Psoas muscle (tissue), 8 donors: ENCODE measurements around the gene AGTRAP. TPM values are rescaled to one million over a fixed set of nuclear protein-coding genes. Genes with fewer than 3 reads are reported as not detected.

Source experiments
- ATAC-seq, 4 donors: fragments of 200-7000 bp; cut with Tn5 transposase; one replicate each; pipeline ENCODE4 v1.9.1; 2020; ENCODE audit warnings: moderate library complexity in 3 of 4, mild to moderate bottlenecking in 2 of 4
- DNase-seq, 2 donors: peaks; one replicate each; pipeline ENCODE4 v3.0.0-alpha.2; 2020
- H3K27ac ChIP-seq: fragments of 200-600 bp; one replicate; pipeline ENCODE4 v1.8.0; 2022
- H3K27me3 ChIP-seq, 3 donors: fragments of 200-600 bp in 1 of 3; one replicate each; pipeline versions ENCODE4 v1.6.1 to v1.8.0; 2013 to 2022; ENCODE audit warnings: low read length in 2 of 3, mild to moderate bottlenecking in 2 of 3, moderate library complexity in 1 of 3; ENCODE audit not compliant: insufficient read depth in 3 of 3
- H3K36me3 ChIP-seq, 2 donors: fragments of 200-600 bp in 1 of 2; one replicate each; pipeline versions ENCODE4 v1.6.1 to v1.8.0; 2013 to 2022; ENCODE audit warnings: low read depth in 1 of 2, mild to moderate bottlenecking in 1 of 2, moderate library complexity in 1 of 2; ENCODE audit not compliant: insufficient read depth in 1 of 2
- H3K4me1 ChIP-seq: fragments of 200-600 bp; one replicate; pipeline ENCODE4 v1.8.0; 2022
- H3K4me3 ChIP-seq: fragments of 200-600 bp; one replicate; pipeline ENCODE4 v1.8.0; 2022; ENCODE audit warnings: mild to moderate bottlenecking
- H3K9me3 ChIP-seq: fragments of 200-600 bp; one replicate; pipeline ENCODE4 v1.8.0; 2022
- CTCF ChIP-seq: fragments of 200-600 bp; IDR thresholded peaks from one replicate; pipeline ENCODE4 v1.8.0; 2022; ENCODE audit warnings: antibody characterized with exemption
- WGBS, 3 donors: extraction: QIAGEN DNeasy Blood & Tissue Kit; methylation state at CpG; one replicate each; pipeline versions ENCODE4 v1.1.6 to v1.1.7; 2013; 5-methylcytosine and 5-hydroxymethylcytosine counted together
- intact Hi-C, 2 donors: fragments of 100-400 bp; cut with DNase I; formaldehyde crosslinking; loops; one replicate each; pipeline versions ENCODE4 v1.11.0 to v1.14.2; 2022
- polyA plus RNA-seq, 3 donors: library from polyadenylated mRNA; stranded (reverse); fragments of 200-250 nt; gene quantifications; one replicate each; pipeline ENCODE4 v1.2.3, GENCODE V29; 2013
- total RNA-seq, 4 donors: library from RNA; stranded (reverse); fragmentation: NEBNext Ultra II Directional in 2 of 4; extraction: Animal tissue kit (Norgen Biotek cat#: 25700) in 2 of 4; gene quantifications; one replicate each; pipeline versions ENCODE4 v1.2.1 to v1.2.4, GENCODE V29; 2021 to 2023
- donor health status: healthy with polysubstance abuse.
- donor health status: DM: no; HTN: no; CAD: no; lungs with moderate emphysema.
- donor health status: Bipolar disorder and iron deficiency.
- donor health status: healthy.
- donor health status: DM: yes; HTN: yes; CAD: no.
- donor health status: DM: no; HTN: no; CAD: no.
- donor health status: DM: no; HTN: no; CAD: no.
- donor health status: DM: yes; HTN: yes; CAD: no.

AGTRAP gene
- total and polyA plus RNA-seq, 7 donors: 28.5 to 179 (median 43.2) TPM

GRCh38 chr1:11735531-11735853 lies 444 bp upstream of the AGTRAP start:
- no peak for DNase-seq
- Histone ChIP-seq H3K36me3 (no peaks in the 10 kb centered on the region), H3K9me3 (no peaks in the 10 kb centered on the region), H3K4me3 (peak overlapping the region; percentile 72), H3K4me1 (peaks cover 17% of the 10 kb centered on the region), H3K27me3 (no peaks in the 10 kb centered on the region), H3K27ac (peak overlapping the region; percentile 87)
- WGBS, 3 donors: 29 to 33% (median 31%) methylated on average over 4 of the region's 4 CpGs
- intact Hi-C loops: loop anchor here in 1 of 2 donors (5.0 to 10.0 kb wide), 2 partner anchors 52 to 461 kb away; partner anchors contain the start of gene UBIAD1
- TF ChIP-seq CTCF: no peak
- no peak for ATAC-seq

- 9 to 11% (median 9%) methylated on average over 15 of the region's 15 CpGs for WGBS, 3 donors
- Histone ChIP-seq H3K27me3 (no peaks in the 10 kb centered on the region), H3K27ac (peak overlapping the region; percentile 87), H3K9me3 (no peaks in the 10 kb centered on the region), H3K4me3 (peak overlapping the region; percentile 72), H3K4me1 (peaks cover 17% of the 10 kb centered on the region), H3K36me3 (no peaks in the 10 kb centered on the region)
- ATAC-seq (peak; percentile 71 to 79 (median 77)), DNase-seq (peak; percentile 84)
- no peak for TF ChIP-seq CTCF
- intact Hi-C loops: loop anchor here in 1 of 2 donors (5.0 to 10.0 kb wide), 2 partner anchors 50 to 462 kb away; partner anchors contain the start of gene UBIAD1
Observed at GRCh38 chr1:11736746-11737639, 1.1 kb downstream of the AGTRAP start.

GRCh38 chr1:11738096-11738495 lies 2.2 kb downstream of the AGTRAP start:
- WGBS, 3 donors: 65 to 77% (median 76%) methylated on average over 2 of the region's 2 CpGs

GRCh38 chr1:11738783-11739182 lies 2.8 kb downstream of the AGTRAP start:
- intact Hi-C loops: loop anchor here in 1 of 2 donors (5.0 to 10.0 kb wide), 2 partner anchors 49 to 464 kb away; partner anchors contain the start of gene UBIAD1
- H3K4me1 ChIP-seq: peaks cover 17% of the 10 kb centered on the region

More at GRCh38 chr1:11738096-11738495, 2.2 kb downstream of the AGTRAP start:
- Histone ChIP-seq H3K36me3 (no peaks in the 10 kb centered on the region), H3K4me1 (peaks cover 17% of the 10 kb centered on the region), H3K27ac (peak overlapping the region; percentile 87), H3K4me3 (no peak overlapping the region), H3K27me3 (no peaks in the 10 kb centered on the region), H3K9me3 (no peaks in the 10 kb centered on the region)
- intact Hi-C loops: loop anchor here in 1 of 2 donors (5.0 to 10.0 kb wide), 2 partner anchors 49 to 463 kb away; partner anchors contain the start of gene UBIAD1
- no peak for ATAC-seq
- TF ChIP-seq CTCF: no peak
- DNase-seq: no peak

More at GRCh38 chr1:11738783-11739182, 2.8 kb downstream of the AGTRAP start:
- DNase-seq: no peak
- H3K9me3 ChIP-seq: no peaks in the 10 kb centered on the region
- TF ChIP-seq CTCF: no peak
- no peak overlapping the region for H3K27ac ChIP-seq
- no peaks in the 10 kb centered on the region for H3K27me3 ChIP-seq
- no peaks in the 10 kb centered on the region for H3K36me3 ChIP-seq
- ATAC-seq: no peak
- 83 to 92% (median 87%) methylated on average over 6 of the region's 6 CpGs for WGBS, 3 donors
- H3K4me3 ChIP-seq: no peak overlapping the region
